ENCODE measurements around the gene BCR.
A peak's percentile ranks its signal among the peaks of the same experiment; 100 is the strongest.

Gene BCR

GRCh38 chr22:23278883-23279675 lies 98.8 kb downstream of the BCR start:
- no peak for DNase-seq

GRCh38 chr22:23279781-23280180 lies 99.5 kb downstream of the BCR start:
- no peak for DNase-seq

- no peak for DNase-seq
Observed at GRCh38 chr22:23280356-23281052, 100.2 kb downstream of the BCR start.

DNA sequence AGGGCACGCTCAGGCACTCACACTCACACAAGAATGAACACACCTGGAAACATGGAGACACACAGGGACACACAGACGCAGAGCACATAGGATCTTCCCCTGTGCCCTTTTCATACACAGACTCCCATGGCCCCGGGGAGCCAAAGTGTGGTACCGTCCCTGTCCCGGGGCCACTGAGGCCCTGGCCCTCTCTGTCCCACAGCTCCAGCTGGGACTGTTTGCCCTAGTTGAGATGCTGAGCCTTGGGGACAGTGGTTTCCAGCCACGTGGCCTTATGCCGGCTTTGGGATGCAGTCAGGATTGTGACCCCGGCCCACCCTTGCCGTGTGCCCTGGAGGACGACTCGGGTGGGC lies 100.7 kb downstream of the BCR start:
- no peak for DNase-seq

DNA sequence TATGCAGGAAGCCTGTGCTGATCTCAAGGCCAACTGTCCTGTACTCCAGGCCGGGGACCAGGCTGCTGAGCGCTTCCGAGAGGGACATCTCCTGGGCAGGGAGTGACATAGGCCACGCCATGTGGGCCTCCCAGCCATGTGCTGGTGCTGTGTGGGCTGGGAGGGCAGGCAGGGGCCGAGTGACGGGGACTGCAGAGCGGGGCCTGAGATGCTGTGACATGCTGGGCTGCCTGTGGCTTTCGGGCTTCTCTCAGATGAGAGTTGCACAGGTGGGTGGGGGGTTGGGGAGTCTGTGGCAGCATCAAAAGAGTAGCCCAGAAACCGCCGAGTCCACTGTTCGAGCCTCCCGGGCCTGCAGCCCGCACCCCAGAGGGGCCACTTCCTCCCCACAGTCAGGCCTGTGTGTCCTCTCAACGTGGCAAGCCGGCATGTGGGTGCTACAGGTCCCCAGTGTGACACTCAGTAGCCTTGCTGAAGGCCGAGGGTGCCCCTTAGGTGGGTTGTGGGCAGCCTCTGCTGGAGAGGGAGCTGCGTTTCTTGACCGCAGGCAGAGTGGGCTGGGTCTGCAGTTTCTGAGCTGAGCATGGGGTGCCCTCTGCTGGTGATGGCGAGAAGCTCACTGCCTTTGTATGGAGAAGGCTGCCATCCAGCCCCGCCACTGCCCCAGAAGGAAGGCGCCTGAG lies 101.2 kb downstream of the BCR start:
- DNase-seq = peak; percentile 20

DNA sequence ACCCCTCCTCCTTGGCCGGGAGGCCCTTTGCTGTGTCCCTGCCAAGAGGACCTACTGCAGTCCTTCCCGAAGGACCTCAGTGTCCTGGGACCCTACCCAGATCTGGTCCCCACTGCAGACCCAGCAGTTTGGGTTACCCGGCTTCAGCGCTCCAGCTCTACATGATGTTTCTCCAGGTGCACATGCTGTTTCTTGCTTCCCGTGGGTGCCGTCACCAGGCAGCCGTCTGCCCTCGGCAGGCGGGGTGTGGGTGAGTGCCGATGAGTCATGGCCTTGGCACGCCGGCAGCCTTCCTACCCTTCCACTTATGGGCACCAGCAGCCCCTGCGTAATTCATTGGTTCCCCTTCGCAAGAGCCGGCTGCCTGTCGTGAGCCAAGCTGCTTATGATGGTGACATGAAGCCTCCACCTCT lies 101.8 kb downstream of the BCR start:
- DNase-seq = no peak

DNA sequence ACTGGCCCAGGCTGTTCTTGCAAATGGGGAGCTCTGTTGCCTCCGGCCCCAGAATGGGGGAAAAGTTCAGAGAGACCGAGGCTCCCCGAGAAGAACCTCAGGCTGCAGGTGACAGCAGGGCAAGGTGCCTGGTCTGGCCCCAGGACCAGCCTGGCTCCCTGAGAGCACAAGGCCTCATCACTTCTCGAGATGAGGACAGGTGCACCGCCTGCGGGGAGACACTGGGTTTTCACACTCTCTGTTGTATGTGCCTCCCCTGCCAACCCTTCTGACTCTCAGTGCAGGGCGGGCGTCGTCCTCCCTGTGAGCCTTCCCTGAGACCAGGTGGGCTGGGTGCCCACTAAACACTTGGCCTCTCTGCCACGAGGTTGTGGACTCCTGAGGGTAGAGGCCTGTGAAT lies 102.2 kb downstream of the BCR start:
- DNase-seq = no peak

- DNase-seq = no peak
Observed at GRCh38 chr22:23282986-23283385, 102.7 kb downstream of the BCR start.

GRCh38 chr22:23283591-23284503 lies 103.5 kb downstream of the BCR start:
- DNase-seq = no peak

DNA sequence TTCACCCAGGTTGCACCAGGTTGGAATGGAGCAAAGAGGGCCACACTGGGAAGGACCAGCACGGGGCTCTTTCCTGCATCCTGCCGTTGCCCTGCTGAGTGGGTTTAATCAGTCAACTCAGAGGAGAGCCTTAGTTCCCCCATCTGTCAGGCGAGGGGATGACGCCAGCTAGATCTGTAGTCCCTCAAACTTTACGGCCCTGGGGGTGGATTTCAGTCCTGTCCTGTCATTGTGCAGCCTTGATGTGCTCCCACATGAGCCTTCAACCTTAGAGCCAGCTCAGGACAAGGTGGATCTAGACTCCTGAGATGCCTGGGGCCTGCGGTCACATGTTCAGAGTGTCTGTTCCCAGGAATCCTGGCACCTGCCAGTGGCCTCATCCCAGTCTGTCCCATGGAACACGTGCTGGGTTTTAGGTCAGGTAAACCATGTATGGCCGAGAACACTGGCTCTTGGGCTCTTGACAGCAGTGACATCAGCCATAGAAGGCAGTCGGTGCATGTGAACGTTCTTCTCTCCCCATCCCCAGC lies 104.3 kb downstream of the BCR start:
- no peak for DNase-seq

- no peak for DNase-seq
Observed at GRCh38 chr22:23285236-23285635, 104.9 kb downstream of the BCR start.

DNA sequence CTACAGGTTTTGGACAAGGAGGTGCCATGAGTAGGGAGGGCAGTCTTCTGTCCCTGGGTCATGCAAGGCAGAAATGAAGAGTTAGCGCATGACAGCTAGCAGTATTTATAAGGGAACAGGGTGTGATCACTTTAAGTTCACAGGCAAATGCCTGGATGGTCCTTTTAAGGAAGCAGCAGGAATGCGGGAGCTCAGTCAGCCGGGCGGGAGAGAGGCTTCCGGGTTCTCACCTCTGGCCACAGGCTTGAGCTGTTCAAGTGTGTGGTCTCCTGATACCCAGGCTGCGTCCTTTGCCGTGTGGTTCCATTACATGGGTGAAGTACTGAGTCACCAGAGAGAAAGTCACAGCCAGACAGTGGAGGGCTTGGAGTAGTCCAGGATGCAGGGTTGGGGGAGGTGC lies 105.4 kb downstream of the BCR start:
- no peak for DNase-seq

- no peak for DNase-seq
Observed at GRCh38 chr22:23286296-23286695, 106.0 kb downstream of the BCR start.

- no peak for DNase-seq
Observed at GRCh38 chr22:23287136-23288095, 107.1 kb downstream of the BCR start.

- DNase-seq = no peak
Observed at GRCh38 chr22:23288301-23289129, 108.2 kb downstream of the BCR start.

- DNase-seq = no peak
Observed at GRCh38 chr22:23289130-23289503, 108.8 kb downstream of the BCR start.

- peak; percentile 6 for DNase-seq
Observed at GRCh38 chr22:23289851-23290724, 109.8 kb downstream of the BCR start.

GRCh38 chr22:23291806-23292452 lies 111.6 kb downstream of the BCR start:
- DNase-seq = no peak

Data from NCI-H774 (cell line).